ENCODE data around the gene PPP3CA.

DNA sequence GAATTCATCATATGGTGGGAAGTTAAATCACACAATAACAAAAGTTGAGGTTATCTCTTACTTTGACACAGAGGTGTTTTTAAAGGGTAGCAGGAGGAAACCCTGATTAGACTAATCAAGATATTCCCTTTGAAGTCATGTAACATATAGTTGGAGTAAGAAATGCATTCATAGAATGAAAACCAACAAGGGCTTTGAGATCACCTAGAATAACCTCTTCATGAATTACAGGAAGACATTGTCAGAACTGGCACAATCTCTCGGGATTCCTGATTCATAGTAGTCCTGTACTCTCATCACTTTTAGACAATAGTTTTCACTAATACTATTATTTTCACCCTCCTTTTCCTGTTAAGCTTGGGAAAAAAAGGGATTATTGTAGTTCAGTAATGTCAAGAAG, 170.2 kb downstream of the PPP3CA start:
- TF ChIP-seq, protein P1, sequence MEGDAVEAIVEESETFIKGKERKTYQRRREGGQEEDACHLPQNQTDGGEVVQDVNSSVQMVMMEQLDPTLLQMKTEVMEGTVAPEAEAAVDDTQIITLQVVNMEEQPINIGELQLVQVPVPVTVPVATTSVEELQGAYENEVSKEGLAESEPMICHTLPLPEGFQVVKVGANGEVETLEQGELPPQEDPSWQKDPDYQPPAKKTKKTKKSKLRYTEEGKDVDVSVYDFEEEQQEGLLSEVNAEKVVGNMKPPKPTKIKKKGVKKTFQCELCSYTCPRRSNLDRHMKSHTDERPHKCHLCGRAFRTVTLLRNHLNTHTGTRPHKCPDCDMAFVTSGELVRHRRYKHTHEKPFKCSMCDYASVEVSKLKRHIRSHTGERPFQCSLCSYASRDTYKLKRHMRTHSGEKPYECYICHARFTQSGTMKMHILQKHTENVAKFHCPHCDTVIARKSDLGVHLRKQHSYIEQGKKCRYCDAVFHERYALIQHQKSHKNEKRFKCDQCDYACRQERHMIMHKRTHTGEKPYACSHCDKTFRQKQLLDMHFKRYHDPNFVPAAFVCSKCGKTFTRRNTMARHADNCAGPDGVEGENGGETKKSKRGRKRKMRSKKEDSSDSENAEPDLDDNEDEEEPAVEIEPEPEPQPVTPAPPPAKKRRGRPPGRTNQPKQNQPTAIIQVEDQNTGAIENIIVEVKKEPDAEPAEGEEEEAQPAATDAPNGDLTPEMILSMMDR (conservative IDR thresholded peaks at IDR 0.05; ENCODE audit: low read depth in 2 of 2): no peak
- TF ChIP-seq POLR2AphosphoS5 (IDR thresholded peaks at IDR 0.05; ENCODE audit: low read depth) (no peak), NANOG (IDR thresholded peaks at IDR 0.05; ENCODE audit: borderline replicate concordance) (no peak), EZH2 (IDR thresholded peaks at IDR 0.05; ENCODE audit: low read depth, unreplicated experiment) (no peak), EZH2phosphoT487 (IDR thresholded peaks at IDR 0.05; ENCODE audit: unreplicated experiment) (no peak), ZNF114 (CRISPR knock-in tag; IDR thresholded peaks at IDR 0.05) (no peak), CREB1 (CRISPR knock-in tag; IDR thresholded peaks at IDR 0.05; ENCODE audit: low read depth) (no peak), ZNF331 (CRISPR knock-in tag; IDR thresholded peaks at IDR 0.05; ENCODE audit: low read depth) (no peak), JUNB (IDR thresholded peaks at IDR 0.05; ENCODE audit: unreplicated experiment) (no peak)
- TF ChIP-seq, protein P2, sequence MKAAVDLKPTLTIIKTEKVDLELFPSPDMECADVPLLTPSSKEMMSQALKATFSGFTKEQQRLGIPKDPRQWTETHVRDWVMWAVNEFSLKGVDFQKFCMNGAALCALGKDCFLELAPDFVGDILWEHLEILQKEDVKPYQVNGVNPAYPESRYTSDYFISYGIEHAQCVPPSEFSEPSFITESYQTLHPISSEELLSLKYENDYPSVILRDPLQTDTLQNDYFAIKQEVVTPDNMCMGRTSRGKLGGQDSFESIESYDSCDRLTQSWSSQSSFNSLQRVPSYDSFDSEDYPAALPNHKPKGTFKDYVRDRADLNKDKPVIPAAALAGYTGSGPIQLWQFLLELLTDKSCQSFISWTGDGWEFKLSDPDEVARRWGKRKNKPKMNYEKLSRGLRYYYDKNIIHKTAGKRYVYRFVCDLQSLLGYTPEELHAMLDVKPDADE (IDR thresholded peaks at IDR 0.05): no peak
- TF ChIP-seq, protein P3, sequence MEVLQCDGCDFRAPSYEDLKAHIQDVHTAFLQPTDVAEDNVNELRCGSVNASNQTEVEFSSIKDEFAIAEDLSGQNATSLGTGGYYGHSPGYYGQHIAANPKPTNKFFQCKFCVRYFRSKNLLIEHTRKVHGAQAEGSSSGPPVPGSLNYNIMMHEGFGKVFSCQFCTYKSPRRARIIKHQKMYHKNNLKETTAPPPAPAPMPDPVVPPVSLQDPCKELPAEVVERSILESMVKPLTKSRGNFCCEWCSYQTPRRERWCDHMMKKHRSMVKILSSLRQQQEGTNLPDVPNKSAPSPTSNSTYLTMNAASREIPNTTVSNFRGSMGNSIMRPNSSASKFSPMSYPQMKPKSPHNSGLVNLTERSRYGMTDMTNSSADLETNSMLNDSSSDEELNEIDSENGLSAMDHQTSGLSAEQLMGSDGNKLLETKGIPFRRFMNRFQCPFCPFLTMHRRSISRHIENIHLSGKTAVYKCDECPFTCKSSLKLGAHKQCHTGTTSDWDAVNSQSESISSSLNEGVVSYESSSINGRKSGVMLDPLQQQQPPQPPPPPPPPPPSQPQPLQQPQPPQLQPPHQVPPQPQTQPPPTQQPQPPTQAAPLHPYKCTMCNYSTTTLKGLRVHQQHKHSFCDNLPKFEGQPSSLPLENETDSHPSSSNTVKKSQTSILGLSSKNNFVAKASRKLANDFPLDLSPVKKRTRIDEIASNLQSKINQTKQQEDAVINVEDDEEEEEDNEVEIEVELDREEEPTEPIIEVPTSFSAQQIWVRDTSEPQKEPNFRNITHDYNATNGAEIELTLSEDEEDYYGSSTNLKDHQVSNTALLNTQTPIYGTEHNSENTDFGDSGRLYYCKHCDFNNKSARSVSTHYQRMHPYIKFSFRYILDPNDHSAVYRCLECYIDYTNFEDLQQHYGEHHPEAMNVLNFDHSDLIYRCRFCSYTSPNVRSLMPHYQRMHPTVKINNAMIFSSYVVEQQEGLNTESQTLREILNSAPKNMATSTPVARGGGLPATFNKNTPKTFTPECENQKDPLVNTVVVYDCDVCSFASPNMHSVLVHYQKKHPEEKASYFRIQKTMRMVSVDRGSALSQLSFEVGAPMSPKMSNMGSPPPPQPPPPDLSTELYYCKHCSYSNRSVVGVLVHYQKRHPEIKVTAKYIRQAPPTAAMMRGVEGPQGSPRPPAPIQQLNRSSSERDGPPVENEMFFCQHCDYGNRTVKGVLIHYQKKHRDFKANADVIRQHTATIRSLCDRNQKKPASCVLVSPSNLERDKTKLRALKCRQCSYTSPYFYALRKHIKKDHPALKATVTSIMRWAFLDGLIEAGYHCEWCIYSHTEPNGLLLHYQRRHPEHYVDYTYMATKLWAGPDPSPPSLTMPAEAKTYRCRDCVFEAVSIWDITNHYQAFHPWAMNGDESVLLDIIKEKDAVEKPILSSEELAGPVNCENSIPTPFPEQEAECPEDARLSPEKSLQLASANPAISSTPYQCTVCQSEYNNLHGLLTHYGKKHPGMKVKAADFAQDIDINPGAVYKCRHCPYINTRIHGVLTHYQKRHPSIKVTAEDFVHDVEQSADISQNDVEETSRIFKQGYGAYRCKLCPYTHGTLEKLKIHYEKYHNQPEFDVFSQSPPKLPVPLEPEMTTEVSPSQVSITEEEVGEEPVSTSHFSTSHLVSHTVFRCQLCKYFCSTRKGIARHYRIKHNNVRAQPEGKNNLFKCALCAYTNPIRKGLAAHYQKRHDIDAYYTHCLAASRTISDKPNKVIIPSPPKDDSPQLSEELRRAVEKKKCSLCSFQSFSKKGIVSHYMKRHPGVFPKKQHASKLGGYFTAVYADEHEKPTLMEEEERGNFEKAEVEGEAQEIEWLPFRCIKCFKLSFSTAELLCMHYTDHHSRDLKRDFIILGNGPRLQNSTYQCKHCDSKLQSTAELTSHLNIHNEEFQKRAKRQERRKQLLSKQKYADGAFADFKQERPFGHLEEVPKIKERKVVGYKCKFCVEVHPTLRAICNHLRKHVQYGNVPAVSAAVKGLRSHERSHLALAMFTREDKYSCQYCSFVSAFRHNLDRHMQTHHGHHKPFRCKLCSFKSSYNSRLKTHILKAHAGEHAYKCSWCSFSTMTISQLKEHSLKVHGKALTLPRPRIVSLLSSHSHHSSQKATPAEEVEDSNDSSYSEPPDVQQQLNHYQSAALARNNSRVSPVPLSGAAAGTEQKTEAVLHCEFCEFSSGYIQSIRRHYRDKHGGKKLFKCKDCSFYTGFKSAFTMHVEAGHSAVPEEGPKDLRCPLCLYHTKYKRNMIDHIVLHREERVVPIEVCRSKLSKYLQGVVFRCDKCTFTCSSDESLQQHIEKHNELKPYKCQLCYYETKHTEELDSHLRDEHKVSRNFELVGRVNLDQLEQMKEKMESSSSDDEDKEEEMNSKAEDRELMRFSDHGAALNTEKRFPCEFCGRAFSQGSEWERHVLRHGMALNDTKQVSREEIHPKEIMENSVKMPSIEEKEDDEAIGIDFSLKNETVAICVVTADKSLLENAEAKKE (CRISPR knock-in tag; IDR thresholded peaks at IDR 0.05): no peak
